Neural cell (in vitro differentiated cells): ENCODE results near the gene NUDCD3.

Experiments used
- EP300 ChIP-seq: fragments of 450-650 bp; conservative IDR thresholded peaks from 2 replicates; pipeline ENCODE4 v1.6.1; 2014; ENCODE audit warnings: antibody characterized with exemption, mild to moderate bottlenecking, moderate library complexity; ENCODE audit not compliant: poor library complexity, severe bottlenecking
- EZH2 ChIP-seq: fragments of 200-600, 300-800 bp; shearing (Covaris generic), sonication (generic); IDR thresholded peaks from 2 replicates; pipeline ENCODE4 v1.6.1; 2014; ENCODE audit warnings: antibody characterized with exemption, low read length, borderline replicate concordance, mild to moderate bottlenecking; ENCODE audit not compliant: insufficient read depth, poor library complexity, severe bottlenecking
- MXI1 ChIP-seq: fragments of 450-650 bp; conservative IDR thresholded peaks from 2 replicates; pipeline ENCODE4 v1.6.1; 2014; ENCODE audit warnings: antibody characterized with exemption, mild to moderate bottlenecking; ENCODE audit not compliant: poor library complexity, severe bottlenecking
- POLR2AphosphoS5 ChIP-seq: IDR thresholded peaks from 2 replicates; pipeline ENCODE4 v1.6.1; 2012
- RAD21 ChIP-seq: fragments of 450-650 bp; conservative IDR thresholded peaks from 2 replicates; pipeline ENCODE4 v1.6.1; 2014; ENCODE audit warnings: antibody characterized with exemption, mild to moderate bottlenecking, moderate library complexity
- REST ChIP-seq: IDR thresholded peaks from 2 replicates; pipeline ENCODE4 v1.6.1; 2012; ENCODE audit warnings: borderline replicate concordance
- SMC3 ChIP-seq: fragments of 450-650 bp; conservative IDR thresholded peaks from 2 replicates; pipeline ENCODE4 v1.6.1; 2014; ENCODE audit warnings: antibody characterized with exemption, mild to moderate bottlenecking, moderate library complexity; ENCODE audit not compliant: poor library complexity
- TF ChIP-seq, protein P1 (sequence below): fragments of 450-650 bp; IDR thresholded peaks from 2 replicates; pipeline ENCODE4 v1.5.1; 2014; ENCODE audit warnings: antibody characterized with exemption, mild to moderate bottlenecking, moderate library complexity; ENCODE audit not compliant: poor library complexity, severe bottlenecking

DNA sequence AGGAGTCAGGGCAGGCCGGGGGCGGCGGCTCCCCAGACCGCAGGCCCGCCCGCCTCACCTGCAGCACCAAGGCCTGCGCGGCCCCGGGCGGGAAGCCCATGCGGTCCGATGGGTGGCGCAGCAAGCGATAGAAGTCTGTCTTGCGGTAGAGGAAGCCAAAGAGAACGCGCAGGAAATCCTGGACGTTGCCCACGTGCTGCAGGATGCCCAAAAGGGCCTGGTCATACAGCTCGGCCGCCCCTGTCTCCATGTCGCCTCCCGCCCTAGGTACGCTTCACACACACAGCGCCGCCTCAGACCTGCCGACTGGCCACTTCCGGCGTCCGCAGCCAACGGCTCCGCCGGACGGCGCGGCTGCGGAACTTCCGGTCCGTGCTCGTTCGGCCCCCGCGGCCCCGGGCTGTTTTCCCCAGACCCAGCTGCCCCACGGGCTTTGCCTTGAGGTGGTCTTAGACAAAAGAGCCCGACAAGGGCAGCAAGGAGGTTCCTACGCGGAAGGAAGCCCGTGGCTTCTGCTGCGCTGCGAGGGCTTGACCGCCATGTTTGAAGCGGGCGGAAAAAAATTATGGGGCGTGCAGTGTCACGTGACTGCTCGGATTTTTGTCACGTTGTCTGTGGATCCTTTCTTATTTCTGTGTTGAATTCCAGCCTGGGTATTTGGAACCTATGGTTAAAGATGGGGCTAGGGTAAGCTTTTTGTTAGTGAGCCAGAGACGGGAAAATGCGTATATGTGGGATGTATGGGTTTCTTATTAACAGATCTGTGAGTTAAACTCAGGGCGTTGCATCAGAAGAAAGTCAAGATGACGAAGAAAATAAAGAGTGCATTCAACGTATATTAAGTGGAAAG is at the start of gene NUDCD3:
- TF ChIP-seq, protein P1, sequence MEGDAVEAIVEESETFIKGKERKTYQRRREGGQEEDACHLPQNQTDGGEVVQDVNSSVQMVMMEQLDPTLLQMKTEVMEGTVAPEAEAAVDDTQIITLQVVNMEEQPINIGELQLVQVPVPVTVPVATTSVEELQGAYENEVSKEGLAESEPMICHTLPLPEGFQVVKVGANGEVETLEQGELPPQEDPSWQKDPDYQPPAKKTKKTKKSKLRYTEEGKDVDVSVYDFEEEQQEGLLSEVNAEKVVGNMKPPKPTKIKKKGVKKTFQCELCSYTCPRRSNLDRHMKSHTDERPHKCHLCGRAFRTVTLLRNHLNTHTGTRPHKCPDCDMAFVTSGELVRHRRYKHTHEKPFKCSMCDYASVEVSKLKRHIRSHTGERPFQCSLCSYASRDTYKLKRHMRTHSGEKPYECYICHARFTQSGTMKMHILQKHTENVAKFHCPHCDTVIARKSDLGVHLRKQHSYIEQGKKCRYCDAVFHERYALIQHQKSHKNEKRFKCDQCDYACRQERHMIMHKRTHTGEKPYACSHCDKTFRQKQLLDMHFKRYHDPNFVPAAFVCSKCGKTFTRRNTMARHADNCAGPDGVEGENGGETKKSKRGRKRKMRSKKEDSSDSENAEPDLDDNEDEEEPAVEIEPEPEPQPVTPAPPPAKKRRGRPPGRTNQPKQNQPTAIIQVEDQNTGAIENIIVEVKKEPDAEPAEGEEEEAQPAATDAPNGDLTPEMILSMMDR, result peak; percentile 61
- TF ChIP-seq MXI1, result peak; percentile 96
- no peak for TF ChIP-seq EZH2
- peak; percentile 53 for TF ChIP-seq POLR2AphosphoS5
- peak; percentile 71 for TF ChIP-seq REST
- TF ChIP-seq EP300, result peak; percentile 2
- peak; percentile 46 for TF ChIP-seq SMC3
- TF ChIP-seq RAD21, result peak; percentile 46
